Natural killer cell treated with Interleukin-12 subunit alpha and Interleukin-12 subunit beta and Interleukin-15 and Interleukin-18, amount 100 ng/mL, for 72 hours (primary cell): ENCODE data around the gene JCAD. TPM values are rescaled to one million over a fixed set of nuclear protein-coding genes. Genes with fewer than 3 reads are reported as not detected.
"Not testable (repeated sequence)": the region's sequence is repeated elsewhere in the genome, so short reads cannot be mapped to it uniquely, and the experiment has no call there.

Experiments
- ATAC-seq, 2 donors: fragments of 150-1000 bp; cut with Tn5 transposase in 1 of 2; sonication (Bioruptor Pico), chemical (Tn5 transposase) in 1 of 2; 2 replicates each; pipeline ENCODE4 v1.10.0; 2021
- DNase-seq: peaks from one replicate; pipeline ENCODE4 v3.0.0; 2022; ENCODE audit warnings: low spot score
- H3K27ac Mint-ChIP-seq, 2 donors: 1 replicate in 1 of 2; 2 replicates in 1 of 2; pipeline ENCODE4 v1.8.0; 2022; ENCODE audit warnings: mixed read lengths in 2 of 2, mild to moderate bottlenecking in 1 of 2, moderate library complexity in 1 of 2
- H3K27me3 Mint-ChIP-seq, 2 donors: 1 replicate in 1 of 2; 2 replicates in 1 of 2; pipeline ENCODE4 v1.8.0; 2022; ENCODE audit warnings: mixed read lengths in 2 of 2
- H3K36me3 Mint-ChIP-seq: one replicate; pipeline ENCODE4 v1.8.0; 2022; ENCODE audit warnings: mixed read lengths
- H3K4me1 Mint-ChIP-seq, 2 donors: 1 replicate in 1 of 2; 2 replicates in 1 of 2; pipeline ENCODE4 v1.8.0; 2022; ENCODE audit warnings: low read depth in 2 of 2, mixed read lengths in 2 of 2, mild to moderate bottlenecking in 1 of 2
- H3K4me3 Mint-ChIP-seq: one replicate; pipeline ENCODE4 v1.8.0; 2022; ENCODE audit warnings: mixed read lengths
- H3K9me3 Mint-ChIP-seq: 2 replicates; pipeline ENCODE4 v1.8.0; 2022; ENCODE audit warnings: mixed read lengths
- total RNA-seq, 2 donors: library from RNA; stranded (reverse); gene quantifications; one replicate each; pipeline ENCODE4 v1.2.3, GENCODE V29; 2022

Gene JCAD
- total RNA-seq, 2 donors from 2014 or later, result 0.08 to 0.69 TPM

GRCh38 chr10:30036811-30037210 lies 22.6 kb downstream of the JCAD start:
- peaks cover 53 to 81% of the 10 kb centered on the region in 2 donors for H3K27me3 Mint-ChIP-seq
- peak overlapping the region in 1 of 2 donors; percentile 16 for H3K27ac Mint-ChIP-seq
- H3K36me3 Mint-ChIP-seq, result no peaks in the 10 kb centered on the region
- DNase-seq (no peak), ATAC-seq (no peak)
- no peak overlapping the region for H3K4me3 Mint-ChIP-seq
- no peaks in the 10 kb centered on the region for H3K9me3 Mint-ChIP-seq
- H3K4me1 Mint-ChIP-seq, result peaks cover 42 to 54% of the 10 kb centered on the region in 2 donors

DNA sequence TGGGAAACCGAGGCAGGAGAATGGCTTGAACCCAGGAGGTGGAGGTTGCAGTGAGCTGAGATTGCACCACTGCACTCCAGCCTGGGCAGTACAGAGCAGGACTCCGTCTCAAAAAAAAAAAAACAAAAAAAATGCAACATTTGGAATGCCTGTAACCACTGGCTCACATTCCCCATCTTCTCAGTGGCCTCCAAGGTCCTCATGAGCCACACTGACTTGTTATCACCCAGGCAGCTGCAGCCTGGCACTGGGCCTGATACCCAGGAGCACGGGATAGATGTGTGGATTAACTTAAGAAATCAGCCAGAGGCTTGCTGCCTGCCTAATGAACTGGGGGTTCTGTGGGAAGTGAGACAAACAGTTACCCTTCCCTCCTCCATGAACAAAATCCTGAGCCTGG lies 23.0 kb downstream of the JCAD start:
- DNase-seq (no peak), ATAC-seq (no peak)
- Mint-ChIP-seq H3K4me3 (no peak overlapping the region), H3K27me3 (peaks cover 53 to 78% of the 10 kb centered on the region in 2 donors), H3K36me3 (no peaks in the 10 kb centered on the region), H3K9me3 (no peaks in the 10 kb centered on the region), H3K27ac (no peak overlapping the region), H3K4me1 (peaks cover 41 to 54% of the 10 kb centered on the region in 2 donors)

DNA sequence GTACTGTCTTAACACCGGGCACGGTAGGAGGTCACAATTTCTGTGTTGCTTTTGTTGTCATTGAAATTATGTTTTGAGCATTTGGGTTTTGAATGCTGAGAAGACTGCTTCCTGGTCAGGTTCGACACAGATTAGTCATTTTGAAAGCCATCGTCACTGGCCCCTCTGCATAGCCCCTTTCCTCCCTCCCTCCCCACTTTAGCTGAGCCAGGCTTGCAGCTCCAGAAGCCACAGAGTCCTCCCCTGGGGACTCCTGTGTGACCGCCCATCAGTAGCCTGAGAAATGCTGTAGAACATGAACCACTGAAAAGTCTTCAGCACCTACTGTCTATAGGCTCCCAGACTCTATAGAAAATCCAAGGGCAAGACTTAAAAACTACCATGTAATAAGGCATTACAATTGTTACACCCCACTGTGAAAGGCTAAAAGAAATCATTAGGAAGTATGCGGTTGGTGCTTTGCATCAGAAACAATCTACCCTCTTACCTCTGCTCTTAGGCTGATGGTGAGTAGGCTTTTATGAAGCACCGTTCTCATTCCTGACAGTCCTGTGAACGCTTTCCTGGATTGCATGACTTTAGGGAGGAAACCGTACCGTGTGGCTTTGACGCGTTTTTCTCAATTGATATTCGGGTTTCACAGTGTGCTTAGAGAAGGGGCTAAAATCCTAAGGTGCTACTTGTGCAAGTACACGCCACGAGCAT lies 24.8 kb downstream of the JCAD start:
- no peak for DNase-seq
- H3K27me3 Mint-ChIP-seq, result peaks cover 48 to 65% of the 10 kb centered on the region in 2 donors

GRCh38 chr10:30032125-30032524 lies 27.3 kb downstream of the JCAD start:
- Mint-ChIP-seq H3K4me1 (peaks cover 53 to 61% of the 10 kb centered on the region in 2 donors), H3K27me3 (peaks cover 37 to 46% of the 10 kb centered on the region in 2 donors), H3K36me3 (no peaks in the 10 kb centered on the region), H3K27ac (peak overlapping the region in 1 of 2 donors; percentile 14), H3K9me3 (no peaks in the 10 kb centered on the region), H3K4me3 (no peak overlapping the region)
- DNase-seq (no peak), ATAC-seq (no peak)

More for the DNA sequence above, 24.8 kb downstream of the JCAD start:
- Mint-ChIP-seq H3K4me1 (peaks cover 43 to 56% of the 10 kb centered on the region in 2 donors), H3K36me3 (no peaks in the 10 kb centered on the region), H3K9me3 (no peaks in the 10 kb centered on the region), H3K27ac (peak overlapping the region in 1 of 2 donors; percentile 3), H3K4me3 (peak overlapping the region; percentile 69)
- ATAC-seq, result peak; percentile 78 to 83

DNA sequence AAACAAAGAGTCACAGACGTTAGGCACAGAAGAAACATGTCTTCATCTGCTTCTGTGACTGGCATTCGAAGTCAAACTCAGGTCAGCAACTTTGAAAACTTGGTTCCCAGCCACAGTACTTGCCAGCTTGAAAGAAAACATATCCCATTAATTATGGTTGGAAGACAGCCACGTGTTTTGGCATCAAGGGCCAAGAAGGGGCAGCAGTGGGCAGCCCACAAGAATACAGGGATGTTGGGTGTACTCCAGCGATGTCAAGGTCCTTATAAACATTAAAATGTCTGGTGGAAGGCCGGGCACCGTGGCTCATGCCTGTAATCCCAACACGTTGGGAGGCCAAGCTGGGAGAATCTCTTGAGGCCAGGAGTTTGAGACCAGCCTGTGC lies 29.5 kb downstream of the JCAD start:
- Mint-ChIP-seq H3K4me1 (peaks cover 59 to 63% of the 10 kb centered on the region in 2 donors), H3K36me3 (no peaks in the 10 kb centered on the region), H3K27ac (peak overlapping the region in 1 of 2 donors; percentile 8), H3K27me3 (peaks cover 29 to 31% of the 10 kb centered on the region in 2 donors), H3K9me3 (no peaks in the 10 kb centered on the region), H3K4me3 (peak overlapping the region; percentile 22)
- ATAC-seq, result no peak
- DNase-seq, result no peak

DNA sequence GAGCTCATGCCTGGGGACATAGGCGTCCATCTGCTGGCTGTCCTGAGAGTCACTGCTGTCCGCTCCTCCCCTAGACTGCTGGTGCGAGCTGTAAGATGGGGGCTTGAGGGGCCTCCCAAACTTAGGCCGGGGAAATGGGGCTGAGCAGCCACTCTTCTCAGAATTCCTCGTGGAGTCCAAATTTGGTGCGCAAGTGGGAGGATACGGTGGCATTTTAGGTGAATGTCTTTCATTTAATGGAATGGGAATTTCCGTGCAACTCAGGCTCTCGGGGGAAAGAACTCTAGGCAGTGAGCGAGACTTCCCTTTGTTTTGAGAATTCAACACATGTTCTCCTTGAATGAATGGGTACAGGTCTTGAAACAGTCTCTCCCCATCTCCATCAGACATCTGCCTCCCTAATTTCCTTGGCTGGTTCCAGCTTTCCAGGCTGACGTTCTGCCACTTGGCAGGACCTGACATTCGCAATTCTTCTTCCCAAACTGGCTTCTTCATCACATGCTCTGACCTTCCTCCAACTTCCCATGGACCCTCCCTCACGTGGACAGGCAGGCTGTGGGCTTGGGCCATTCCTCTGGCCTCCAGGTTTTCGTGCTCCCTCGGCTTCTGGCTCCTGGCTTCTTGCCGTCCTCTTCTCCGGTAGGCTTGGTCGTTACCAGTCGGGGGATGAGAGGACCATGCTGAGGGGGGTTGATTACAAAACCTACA lies 30.1 kb downstream of the JCAD start:
- ATAC-seq (no peak), DNase-seq (no peak)
- H3K27me3 Mint-ChIP-seq, result peaks cover 26 to 31% of the 10 kb centered on the region in 2 donors
- H3K27ac Mint-ChIP-seq, result peak overlapping the region in 1 of 2 donors; percentile 8
- no peaks in the 10 kb centered on the region for H3K9me3 Mint-ChIP-seq
- peak overlapping the region; percentile 22 for H3K4me3 Mint-ChIP-seq
- peaks cover 53 to 58% of the 10 kb centered on the region in 2 donors for H3K4me1 Mint-ChIP-seq
- no peaks in the 10 kb centered on the region for H3K36me3 Mint-ChIP-seq

- H3K27ac Mint-ChIP-seq, result no peak overlapping the region
- no peak overlapping the region for H3K4me3 Mint-ChIP-seq
- ATAC-seq, result no peak
Observed at GRCh38 chr10:30028738-30029030, 30.7 kb downstream of the JCAD start.

GRCh38 chr10:30028006-30028737 lies 31.2 kb downstream of the JCAD start:
- Mint-ChIP-seq H3K27ac (peak overlapping the region; percentile 72 to 79), H3K4me1 (peaks cover 50% of the 10 kb centered on the region in 2 donors), H3K36me3 (no peaks in the 10 kb centered on the region), H3K4me3 (peak overlapping the region; percentile 86), H3K27me3 (peaks cover 29 to 31% of the 10 kb centered on the region in 2 donors), H3K9me3 (no peaks in the 10 kb centered on the region)
- peak in 1 of 2 donors; percentile 11 for ATAC-seq
- no peak for DNase-seq

More at GRCh38 chr10:30028738-30029030, 30.7 kb downstream of the JCAD start:
- Mint-ChIP-seq H3K9me3 (no peaks in the 10 kb centered on the region), H3K36me3 (no peaks in the 10 kb centered on the region), H3K4me1 (peaks cover 51 to 55% of the 10 kb centered on the region in 2 donors), H3K27me3 (peaks cover 28 to 31% of the 10 kb centered on the region in 2 donors)
- no peak for DNase-seq

DNA sequence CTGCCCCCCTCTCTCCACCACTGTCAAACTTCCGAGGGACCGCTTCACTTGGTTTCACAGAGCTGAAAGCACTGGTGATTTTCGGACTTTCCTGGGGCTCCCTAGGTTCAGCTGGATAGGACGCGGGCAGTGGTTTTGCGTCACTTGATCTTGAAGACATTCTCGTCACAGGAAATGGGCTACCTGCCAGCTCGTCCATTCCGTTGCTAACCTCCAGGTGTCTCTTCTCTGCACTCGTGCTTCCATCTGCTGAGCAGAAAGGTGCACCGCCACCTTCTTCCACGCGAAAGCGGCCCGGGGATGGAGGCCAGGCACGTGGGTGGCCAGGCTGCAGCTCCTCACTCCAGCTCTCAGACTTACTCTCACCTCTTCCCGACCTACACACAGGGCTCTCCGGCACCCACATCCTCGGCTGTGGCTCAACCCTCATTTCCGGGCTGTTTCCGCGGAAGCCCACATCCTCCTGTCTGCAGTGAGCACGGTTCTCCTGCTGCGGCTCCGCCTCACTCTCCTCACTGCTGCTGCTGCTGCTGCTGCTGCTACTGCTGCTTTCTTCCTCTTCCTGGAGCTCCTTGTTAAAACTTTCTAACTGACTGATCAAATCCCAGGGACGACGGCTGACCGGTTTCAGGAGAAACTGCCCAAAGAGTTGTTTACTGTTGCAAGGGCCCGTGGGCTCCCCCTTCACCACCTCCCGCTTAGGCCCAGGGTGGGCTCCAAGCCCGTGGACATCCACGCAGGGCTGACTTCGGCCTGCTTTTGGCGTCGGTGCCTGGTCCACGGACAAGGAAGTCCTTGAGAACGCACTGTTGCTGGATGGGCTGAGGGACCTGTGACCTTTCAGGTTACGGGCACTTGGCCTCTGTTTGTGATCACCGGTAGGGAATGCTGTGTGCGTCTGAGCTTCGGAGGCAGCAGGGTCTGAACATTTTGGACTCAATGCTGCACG lies 32.1 kb downstream of the JCAD start:
- DNase-seq (peak; percentile 93), ATAC-seq (peak; percentile 98 to 99)
- Mint-ChIP-seq H3K4me1 (peaks cover 44 to 45% of the 10 kb centered on the region in 2 donors), H3K9me3 (no peaks in the 10 kb centered on the region), H3K4me3 (peak overlapping the region; percentile 86), H3K36me3 (no peaks in the 10 kb centered on the region), H3K27ac (peak overlapping the region; percentile 72 to 79), H3K27me3 (peaks cover 27% of the 10 kb centered on the region in 2 donors)

- no peaks in the 10 kb centered on the region for H3K36me3 Mint-ChIP-seq
- peak overlapping the region; percentile 58 to 72 for H3K27ac Mint-ChIP-seq
- ATAC-seq, result no peak
- no peaks in the 10 kb centered on the region for H3K9me3 Mint-ChIP-seq
- peak overlapping the region; percentile 86 for H3K4me3 Mint-ChIP-seq
- H3K27me3 Mint-ChIP-seq, result peaks cover 30 to 31% of the 10 kb centered on the region in 2 donors
- no peak for DNase-seq
- peaks cover 47% of the 10 kb centered on the region in 2 donors for H3K4me1 Mint-ChIP-seq
Observed at GRCh38 chr10:30026578-30026977, 32.8 kb downstream of the JCAD start.

DNA sequence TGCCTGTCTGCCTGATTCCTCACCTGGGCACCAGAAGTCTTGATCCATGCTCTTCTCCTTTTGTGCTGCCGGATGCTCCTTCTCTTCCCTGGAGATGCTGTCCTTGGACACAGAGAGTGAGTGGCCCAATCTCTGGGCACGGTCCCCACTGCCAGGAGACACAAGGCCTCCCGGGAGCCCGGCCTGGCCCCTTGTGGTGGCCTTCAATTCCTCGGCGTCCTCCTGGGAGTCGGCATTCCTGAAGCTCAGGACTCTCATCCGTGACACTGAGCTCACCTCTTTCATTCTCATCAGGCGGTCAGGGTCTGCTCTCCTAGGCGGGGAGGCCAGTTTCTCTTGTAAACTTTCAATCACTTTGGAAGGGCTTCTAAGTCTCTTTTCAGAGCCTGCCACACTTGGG lies 33.3 kb downstream of the JCAD start:
- no peaks in the 10 kb centered on the region for H3K36me3 Mint-ChIP-seq
- no peak for DNase-seq
- H3K27ac Mint-ChIP-seq, result peak overlapping the region; percentile 58 to 72
- H3K27me3 Mint-ChIP-seq, result peaks cover 31 to 32% of the 10 kb centered on the region in 2 donors
- ATAC-seq, result no peak
- H3K4me3 Mint-ChIP-seq, result peak overlapping the region; percentile 86
- H3K4me1 Mint-ChIP-seq, result peaks cover 47% of the 10 kb centered on the region in 2 donors
- H3K9me3 Mint-ChIP-seq, result no peaks in the 10 kb centered on the region

DNA sequence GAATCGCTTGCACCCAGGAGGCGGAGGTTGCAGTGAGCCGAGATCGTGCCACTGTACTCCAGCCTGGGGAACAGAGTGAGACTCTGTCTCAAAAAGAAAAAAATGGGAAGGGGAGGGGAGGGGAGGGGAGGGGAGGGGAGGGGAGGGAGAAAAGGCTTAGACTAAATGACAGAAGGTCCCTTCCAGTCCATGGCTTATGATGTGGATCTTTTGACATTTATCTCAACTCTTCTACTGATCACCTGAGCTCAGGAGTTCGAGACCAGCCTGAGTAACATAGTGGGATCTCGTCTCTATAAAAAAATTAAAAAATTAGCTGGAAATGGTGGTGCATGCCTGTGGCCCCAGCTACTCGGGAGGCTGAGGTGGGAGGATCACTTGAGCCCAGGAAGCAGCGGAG lies 34.0 kb downstream of the JCAD start:
- ATAC-seq, H3K27ac Mint-ChIP-seq, H3K4me3 Mint-ChIP-seq, DNase-seq, H3K9me3 Mint-ChIP-seq, H3K36me3 Mint-ChIP-seq: not testable (repeated sequence)
- peaks cover 47% of the 10 kb centered on the region in 2 donors for H3K4me1 Mint-ChIP-seq
- peaks cover 31 to 38% of the 10 kb centered on the region in 2 donors for H3K27me3 Mint-ChIP-seq

DNA sequence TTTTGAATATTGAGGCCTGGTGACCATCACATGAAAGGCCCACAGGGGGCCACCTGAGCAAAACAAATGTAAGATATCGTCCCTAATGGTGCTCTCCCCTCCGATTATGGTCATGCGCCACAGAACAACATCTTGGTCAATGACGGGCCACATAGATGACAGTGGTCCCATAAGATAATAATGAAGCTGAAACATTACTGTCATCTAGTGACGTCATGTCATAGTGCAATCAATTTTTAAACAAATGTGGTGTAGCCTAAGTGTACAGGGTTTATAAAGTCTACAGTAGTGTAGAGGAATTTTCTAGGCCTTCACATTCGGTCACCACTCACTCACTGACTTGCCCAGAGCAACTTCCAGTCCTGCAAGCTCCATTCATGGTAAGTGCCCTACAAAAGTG lies 36.8 kb downstream of the JCAD start:
- Mint-ChIP-seq H3K9me3 (no peaks in the 10 kb centered on the region), H3K4me1 (peaks cover 27% of the 10 kb centered on the region in 2 donors), H3K4me3 (no peak overlapping the region), H3K27ac (no peak overlapping the region), H3K36me3 (no peaks in the 10 kb centered on the region), H3K27me3 (peaks cover 36 to 55% of the 10 kb centered on the region in 2 donors)
- ATAC-seq (no peak), DNase-seq (no peak)
